ENCODE results near the gene CDK5. TPM values are rescaled to one million over a fixed set of nuclear protein-coding genes. Genes with fewer than 3 reads are reported as not detected.

Gene CDK5
- total and polyA plus RNA-seq, 9 donors: 2.7 to 9.4 (median 4.1) TPM

- DNase-seq: no peak
- intact Hi-C loops (cut with DNase I): no loop called here
- Histone ChIP-seq H3K4me1 (ENCODE audit: insufficient read depth) (peaks cover 5% of the 10 kb centered on the region), H3K4me3 (no peak overlapping the region), H3K27ac (no peak overlapping the region), H3K36me3 (no peaks in the 10 kb centered on the region), H3K27me3 (no peaks in the 10 kb centered on the region), H3K9me3 (no peaks in the 10 kb centered on the region)
- 70 to 72% (median 71%) methylated on average over 10 of the region's 10 CpGs for WGBS, 3 donors
- TF ChIP-seq POLR2A (IDR thresholded peaks at IDR 0.05) (no peak), EP300 (IDR thresholded peaks at IDR 0.05) (no peak), CTCF (IDR thresholded peaks at IDR 0.05) (no peak)
Measured at GRCh38 chr7:151095123-151095797, 37.6 kb upstream of the CDK5 start.

GRCh38 chr7:151094675-151095074, 37.0 kb upstream of the CDK5 start:
- H3K27ac ChIP-seq: no peak overlapping the region
- peaks cover 7% of the 10 kb centered on the region for H3K4me1 ChIP-seq (ENCODE audit: insufficient read depth)
- WGBS, 3 donors: 77 to 82% (median 81%) methylated on average over 5 of the region's 5 CpGs
- TF ChIP-seq EP300 (IDR thresholded peaks at IDR 0.05) (no peak), CTCF (IDR thresholded peaks at IDR 0.05) (no peak), POLR2A (IDR thresholded peaks at IDR 0.05) (no peak)
- H3K4me3 ChIP-seq: no peak overlapping the region
- DNase-seq: no peak
- H3K36me3 ChIP-seq: no peaks in the 10 kb centered on the region
- no peaks in the 10 kb centered on the region for H3K9me3 ChIP-seq
- H3K27me3 ChIP-seq: no peaks in the 10 kb centered on the region
- intact Hi-C loops (cut with DNase I): no loop called here

GRCh38 chr7:151093748-151094147, 36.1 kb upstream of the CDK5 start:
- DNase-seq: no peak
- H3K4me3 ChIP-seq: no peak overlapping the region
- no peak for TF ChIP-seq POLR2A (IDR thresholded peaks at IDR 0.05)
- TF ChIP-seq EP300 (IDR thresholded peaks at IDR 0.05): no peak
- TF ChIP-seq CTCF (IDR thresholded peaks at IDR 0.05): no peak
- WGBS, 3 donors: 90 to 94% (median 92%) methylated on average over 6 of the region's 6 CpGs
- no peak overlapping the region for H3K27ac ChIP-seq
- intact Hi-C loops (cut with DNase I): no loop called here
- H3K4me1 ChIP-seq (ENCODE audit: insufficient read depth): peaks cover 15% of the 10 kb centered on the region
- no peaks in the 10 kb centered on the region for H3K27me3 ChIP-seq
- H3K36me3 ChIP-seq: no peaks in the 10 kb centered on the region
- no peaks in the 10 kb centered on the region for H3K9me3 ChIP-seq

GRCh38 chr7:151091988-151092387, 34.3 kb upstream of the CDK5 start:
- Histone ChIP-seq H3K36me3 (no peaks in the 10 kb centered on the region), H3K4me3 (no peak overlapping the region), H3K4me1 (ENCODE audit: insufficient read depth) (peaks cover 23% of the 10 kb centered on the region), H3K27me3 (no peaks in the 10 kb centered on the region), H3K27ac (no peak overlapping the region), H3K9me3 (no peaks in the 10 kb centered on the region)
- DNase-seq: no peak
- intact Hi-C loops (cut with DNase I): no loop called here
- TF ChIP-seq EP300 (IDR thresholded peaks at IDR 0.05): no peak
- no peak for TF ChIP-seq CTCF (IDR thresholded peaks at IDR 0.05)
- TF ChIP-seq POLR2A (IDR thresholded peaks at IDR 0.05): no peak
- 83 to 87% (median 85%) methylated on average over 14 of the region's 14 CpGs for WGBS, 3 donors

Measured in ovary (tissue), 9 donors.